HEK293 (cell line): ENCODE measurements around the gene COPRS.
"Not testable (repeated sequence)": the region's sequence is repeated elsewhere in the genome, so short reads cannot be mapped to it uniquely, and the experiment has no call there.

Source experiments
- CTCF ChIA-PET: fragments of 350-600 bp; formaldehyde crosslinking; extraction: SDS; loops from one replicate; lab custom pipeline; 2021; ENCODE audit warnings: antibody characterized with exemption; lab: Yijun Ruan, JAX
- POLR2A ChIA-PET: fragments of 300-600 bp; formaldehyde crosslinking; extraction: SDS; loops from one replicate; lab custom pipeline; 2020; ENCODE audit warnings: antibody characterized with exemption, inconsistent platforms; lab: Yijun Ruan, JAX
- H3K27ac ChIP-seq: fragments of 200-500 bp; sonication (Bioruptor generic); 2 replicates; pipeline ENCODE4 v1.5.1; 2014; ENCODE audit warnings: low read depth, low read length, control low read depth, inconsistent platforms; ENCODE audit errors: extremely low read depth
- H3K36me3 ChIP-seq, 2 experiments: fragments of 200-500 bp in 1 of 2; sonication (Bioruptor generic) in 1 of 2; 1 replicate in 1 of 2; 2 replicates in 1 of 2; pipeline ENCODE4 v1.5.1; 2014 to 2017; ENCODE audit warnings: inconsistent platforms in 2 of 2, low read length in 2 of 2; ENCODE audit not compliant: control insufficient read depth in 2 of 2, insufficient read depth in 1 of 2
- H3K4me1 ChIP-seq: fragments of 200-500 bp; sonication (Bioruptor generic); 2 replicates; pipeline ENCODE4 v1.5.1; 2014; ENCODE audit warnings: mild to moderate bottlenecking, low read length, inconsistent platforms; ENCODE audit not compliant: control insufficient read depth, insufficient read depth
- H3K4me3 ChIP-seq: 2 replicates; pipeline ENCODE4 v1.5.1; 2011; ENCODE audit warnings: low read depth, mild to moderate bottlenecking, control low read depth, low read length, moderate library complexity
- H3K9me3 ChIP-seq: fragments of 200-500 bp; sonication (Bioruptor generic); 2 replicates; pipeline ENCODE4 v1.5.1; 2014; ENCODE audit warnings: low read depth, low read length, inconsistent platforms; ENCODE audit not compliant: control insufficient read depth, insufficient read depth
- GLI2 ChIP-seq: fragments of 450-650 bp; formaldehyde crosslinking; IDR thresholded peaks from 2 replicates; pipeline ENCODE4; 2017; ENCODE audit warnings: missing biosample characterization, missing genetic modification characterization, low read depth, borderline replicate concordance
- MZF1 ChIP-seq: fragments of 450-650 bp; formaldehyde crosslinking; IDR thresholded peaks from 2 replicates; pipeline ENCODE4 v1.5.1; 2017; ENCODE audit warnings: missing biosample characterization, missing genetic modification characterization, borderline replicate concordance
- PRDM1 ChIP-seq: fragments of 450-650 bp; formaldehyde crosslinking; IDR thresholded peaks from 2 replicates; pipeline ENCODE4; 2016; ENCODE audit warnings: missing biosample characterization, missing genetic modification characterization
- PRDM2 ChIP-seq: fragments of 450-650 bp; formaldehyde crosslinking; IDR thresholded peaks from 2 replicates; pipeline ENCODE4 v1.5.1; 2016; ENCODE audit warnings: missing biosample characterization, missing genetic modification characterization, borderline replicate concordance
- PRDM6 ChIP-seq: fragments of 450-650 bp; formaldehyde crosslinking; IDR thresholded peaks from 2 replicates; pipeline ENCODE4 v1.5.1; 2017; ENCODE audit warnings: missing biosample characterization, missing genetic modification characterization
- WT1 ChIP-seq: fragments of 450-650 bp; formaldehyde crosslinking; IDR thresholded peaks from 2 replicates; pipeline ENCODE4 v1.5.1; 2016; ENCODE audit warnings: missing biosample characterization, missing genetic modification characterization
- YY1 ChIP-seq: fragments of 450-650 bp; formaldehyde crosslinking; IDR thresholded peaks from 2 replicates; pipeline ENCODE4 v1.5.1; 2018; ENCODE audit warnings: missing biosample characterization, missing genetic modification characterization
- ZBTB26 ChIP-seq: fragments of 450-650 bp; formaldehyde crosslinking; optimal IDR thresholded peaks from 2 replicates; pipeline ENCODE3; 2016; ENCODE audit warnings: missing biosample characterization, mild to moderate bottlenecking, missing genetic modification characterization
- ZBTB8A ChIP-seq: fragments of 450-650 bp; formaldehyde crosslinking; IDR thresholded peaks from 2 replicates; pipeline ENCODE4 v1.5.1; 2016; ENCODE audit warnings: missing biosample characterization, missing genetic modification characterization
- ZIC2 ChIP-seq: fragments of 450-650 bp; formaldehyde crosslinking; IDR thresholded peaks from 2 replicates; pipeline ENCODE4 v1.5.1; 2016; ENCODE audit warnings: missing biosample characterization, missing genetic modification characterization
- ZNF155 ChIP-seq: fragments of 450-650 bp; formaldehyde crosslinking; IDR thresholded peaks from 2 replicates; pipeline ENCODE4 v1.5.1; 2016; ENCODE audit warnings: missing biosample characterization, missing genetic modification characterization
- ZNF221 ChIP-seq: fragments of 450-650 bp; formaldehyde crosslinking; IDR thresholded peaks from 2 replicates; pipeline ENCODE4 v1.5.1; 2017; ENCODE audit warnings: missing biosample characterization, missing genetic modification characterization, borderline replicate concordance
- ZNF223 ChIP-seq: fragments of 450-650 bp; formaldehyde crosslinking; IDR thresholded peaks from 2 replicates; pipeline ENCODE4 v1.5.1; 2016; ENCODE audit warnings: missing biosample characterization, missing genetic modification characterization
- ZNF423 ChIP-seq: fragments of 450-650 bp; formaldehyde crosslinking; IDR thresholded peaks from 2 replicates; pipeline ENCODE4 v1.5.1; 2016; ENCODE audit warnings: missing biosample characterization, missing genetic modification characterization
- TF ChIP-seq, protein P1 (sequence below): fragments of 450-650 bp; formaldehyde crosslinking; IDR thresholded peaks from 2 replicates; pipeline ENCODE4 v1.5.1; 2016; ENCODE audit warnings: missing biosample characterization, missing genetic modification characterization
- TF ChIP-seq, protein P2 (sequence below): fragments of 450-650 bp; formaldehyde crosslinking; IDR thresholded peaks from 2 replicates; pipeline ENCODE4 v1.5.1; 2016; ENCODE audit warnings: missing biosample characterization, missing genetic modification characterization, borderline replicate concordance

COPRS gene

DNA sequence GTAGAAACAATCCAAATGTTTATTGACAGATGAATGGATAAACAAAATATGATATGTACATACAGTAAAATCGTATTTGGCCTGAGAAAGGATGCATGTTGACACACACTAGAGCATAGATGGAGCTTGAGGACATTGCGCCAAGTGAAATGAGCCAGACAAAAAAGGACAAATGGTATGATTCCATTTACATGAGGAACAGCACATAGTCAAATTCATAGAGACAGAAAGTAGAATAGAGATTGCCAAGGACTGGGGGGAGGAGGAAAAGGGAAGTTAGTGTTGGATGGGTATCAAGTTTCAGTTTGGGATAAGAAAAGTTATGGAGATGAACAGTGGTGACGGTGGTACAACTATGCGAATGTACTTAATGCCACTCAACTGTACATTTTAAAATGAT lies 47.9 kb downstream of the COPRS start:
- POLR2A ChIA-PET: interaction anchor here (0.6 kb wide), 1 partner anchor 13 kb away, joined by 3 read pairs; no protein-coding TSS in a partner anchor
- CTCF ChIA-PET: no interaction called here
- TF ChIP-seq, protein P1, sequence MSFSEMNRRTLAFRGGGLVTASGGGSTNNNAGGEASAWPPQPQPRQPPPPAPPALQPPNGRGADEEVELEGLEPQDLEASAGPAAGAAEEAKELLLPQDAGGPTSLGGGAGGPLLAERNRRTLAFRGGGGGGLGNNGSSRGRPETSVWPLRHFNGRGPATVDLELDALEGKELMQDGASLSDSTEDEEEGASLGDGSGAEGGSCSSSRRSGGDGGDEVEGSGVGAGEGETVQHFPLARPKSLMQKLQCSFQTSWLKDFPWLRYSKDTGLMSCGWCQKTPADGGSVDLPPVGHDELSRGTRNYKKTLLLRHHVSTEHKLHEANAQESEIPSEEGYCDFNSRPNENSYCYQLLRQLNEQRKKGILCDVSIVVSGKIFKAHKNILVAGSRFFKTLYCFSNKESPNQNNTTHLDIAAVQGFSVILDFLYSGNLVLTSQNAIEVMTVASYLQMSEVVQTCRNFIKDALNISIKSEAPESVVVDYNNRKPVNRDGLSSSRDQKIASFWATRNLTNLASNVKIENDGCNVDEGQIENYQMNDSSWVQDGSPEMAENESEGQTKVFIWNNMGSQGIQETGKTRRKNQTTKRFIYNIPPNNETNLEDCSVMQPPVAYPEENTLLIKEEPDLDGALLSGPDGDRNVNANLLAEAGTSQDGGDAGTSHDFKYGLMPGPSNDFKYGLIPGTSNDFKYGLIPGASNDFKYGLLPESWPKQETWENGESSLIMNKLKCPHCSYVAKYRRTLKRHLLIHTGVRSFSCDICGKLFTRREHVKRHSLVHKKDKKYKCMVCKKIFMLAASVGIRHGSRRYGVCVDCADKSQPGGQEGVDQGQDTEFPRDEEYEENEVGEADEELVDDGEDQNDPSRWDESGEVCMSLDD: no peak
- no peak for TF ChIP-seq MZF1 (tag by site-specific recombination)
- TF ChIP-seq ZNF155 (tag by site-specific recombination): no peak
- no peak for TF ChIP-seq ZBTB26
- no peak for TF ChIP-seq ZNF423
- no peak for TF ChIP-seq YY1 (tag by site-specific recombination)
- TF ChIP-seq ZIC2 (tag by site-specific recombination): no peak
- no peak for TF ChIP-seq PRDM1 (tag by site-specific recombination)
- TF ChIP-seq ZNF223: no peak
- TF ChIP-seq ZNF221: no peak
- TF ChIP-seq, protein P2, sequence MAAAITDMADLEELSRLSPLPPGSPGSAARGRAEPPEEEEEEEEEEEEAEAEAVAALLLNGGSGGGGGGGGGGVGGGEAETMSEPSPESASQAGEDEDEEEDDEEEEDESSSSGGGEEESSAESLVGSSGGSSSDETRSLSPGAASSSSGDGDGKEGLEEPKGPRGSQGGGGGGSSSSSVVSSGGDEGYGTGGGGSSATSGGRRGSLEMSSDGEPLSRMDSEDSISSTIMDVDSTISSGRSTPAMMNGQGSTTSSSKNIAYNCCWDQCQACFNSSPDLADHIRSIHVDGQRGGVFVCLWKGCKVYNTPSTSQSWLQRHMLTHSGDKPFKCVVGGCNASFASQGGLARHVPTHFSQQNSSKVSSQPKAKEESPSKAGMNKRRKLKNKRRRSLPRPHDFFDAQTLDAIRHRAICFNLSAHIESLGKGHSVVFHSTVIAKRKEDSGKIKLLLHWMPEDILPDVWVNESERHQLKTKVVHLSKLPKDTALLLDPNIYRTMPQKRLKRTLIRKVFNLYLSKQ (tag by site-specific recombination): no peak
- no peak for TF ChIP-seq ZBTB8A
- no peak for TF ChIP-seq PRDM2 (tag by site-specific recombination)
- TF ChIP-seq WT1: no peak
- TF ChIP-seq PRDM6 (tag by site-specific recombination): no peak
- TF ChIP-seq GLI2 (tag by site-specific recombination): no peak
- no peak overlapping the region for H3K4me3 ChIP-seq
- H3K27ac ChIP-seq: no peak overlapping the region
- H3K9me3 ChIP-seq: no peaks in the 10 kb centered on the region
- no peaks in the 10 kb centered on the region for H3K4me1 ChIP-seq
- H3K36me3 ChIP-seq: no peaks in the 10 kb centered on the region

DNA sequence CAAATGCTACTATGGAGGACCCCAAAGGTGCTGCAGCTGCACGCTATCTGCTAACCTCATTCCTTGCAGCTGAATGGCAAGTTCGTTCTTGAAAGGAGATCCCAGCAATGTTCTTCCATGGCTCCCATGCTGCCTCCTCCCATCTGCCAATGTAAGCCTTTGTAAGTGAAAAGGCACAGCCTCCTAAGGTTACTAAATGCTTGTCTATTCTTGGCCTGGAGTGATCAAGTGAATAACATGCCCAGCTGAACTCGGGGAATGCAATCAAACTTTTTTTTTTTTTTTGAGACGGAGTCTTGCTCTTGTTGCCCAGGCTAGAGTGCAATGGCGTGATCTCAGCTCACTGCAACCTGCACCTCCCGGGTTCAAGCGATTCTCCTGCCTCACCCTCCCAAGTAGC lies 49.2 kb downstream of the COPRS start:
- H3K4me1 ChIP-seq, H3K27ac ChIP-seq, POLR2A ChIA-PET, H3K36me3 ChIP-seq, H3K4me3 ChIP-seq, H3K9me3 ChIP-seq, CTCF ChIA-PET: not testable (repeated sequence)
